NCI-H1105 treated with DMSO at 0.1 percent for 48 hours (cell line): ENCODE data around the gene BRSK2.
"Not testable (repeated sequence)": the region's sequence is repeated elsewhere in the genome, so short reads cannot be mapped to it uniquely, and the experiment has no call there.

Experiments used
- DNase-seq: peaks from one replicate; lab custom pipeline; 2025; lab: John Stamatoyannopoulos, UW

BRSK2 gene

GRCh38 chr11:1500466-1501420 lies 111.0 kb downstream of the BRSK2 start:
- DNase-seq, result no peak

- no peak for DNase-seq
Measured at GRCh38 chr11:1501421-1502167, 111.9 kb downstream of the BRSK2 start.

GRCh38 chr11:1502168-1502953 lies 112.6 kb downstream of the BRSK2 start:
- DNase-seq, result no peak

GRCh38 chr11:1502954-1503707 lies 113.4 kb downstream of the BRSK2 start:
- no peak for DNase-seq

- DNase-seq, result no peak
Measured at GRCh38 chr11:1503708-1504104, 114.0 kb downstream of the BRSK2 start.

- DNase-seq, result no peak
Measured at GRCh38 chr11:1504138-1504537, 114.4 kb downstream of the BRSK2 start.

GRCh38 chr11:1504581-1505290 lies 115.0 kb downstream of the BRSK2 start:
- no peak for DNase-seq

GRCh38 chr11:1505480-1505879 lies 115.7 kb downstream of the BRSK2 start:
- DNase-seq, result no peak

GRCh38 chr11:1506981-1507380 lies 117.2 kb downstream of the BRSK2 start:
- DNase-seq, result no peak

GRCh38 chr11:1507381-1508140 lies 117.8 kb downstream of the BRSK2 start:
- no peak for DNase-seq

- DNase-seq, result no peak
Measured at GRCh38 chr11:1508491-1508891, 118.8 kb downstream of the BRSK2 start.

GRCh38 chr11:1508986-1509385 lies 119.3 kb downstream of the BRSK2 start:
- no peak for DNase-seq

GRCh38 chr11:1509626-1510255 lies 120.0 kb downstream of the BRSK2 start:
- DNase-seq, result no peak

- not testable (repeated sequence) for DNase-seq
Measured at GRCh38 chr11:1510351-1510750, 120.6 kb downstream of the BRSK2 start.

GRCh38 chr11:1510928-1511327 lies 121.2 kb downstream of the BRSK2 start:
- no peak for DNase-seq

GRCh38 chr11:1511937-1512496 lies 122.3 kb downstream of the BRSK2 start:
- no peak for DNase-seq
